IMR-90 (cell line): Measurements from ENCODE around the gene ZNF507. TPM values are rescaled to one million over a fixed set of nuclear protein-coding genes. Genes with fewer than 3 reads are reported as not detected.

Source experiments
- ATAC-seq: fragments of 200-7000 bp; cut with Tn5 transposase; 2 replicates; pipeline ENCODE4 v1.9.1; 2020; ENCODE audit warnings: low read depth, mild to moderate bottlenecking, moderate library complexity
- BruUV-seq: library from RNA; stranded (reverse); fragments of 400-500 nt; replicated peaks from 2 replicates; lab custom pipeline; 2021; lab: Mats Ljungman, UMichigan
- CTCF ChIA-PET: fragments of 300-600 bp; formaldehyde crosslinking; extraction: SDS; loops from one replicate; lab custom pipeline; 2021; ENCODE audit warnings: antibody characterized with exemption; lab: Yijun Ruan, JAX
- POLR2A ChIA-PET: fragments of 300-600 bp; sonication (Branson Sonifier 250); formaldehyde crosslinking; loops from one replicate; lab custom pipeline; 2022; ENCODE audit warnings: antibody characterized with exemption; ENCODE audit not compliant: unreplicated experiment; lab: Charles Lee
- DNase-seq: peaks from one replicate; pipeline ENCODE4 v3.0.0; 2013
- H2AFZ ChIP-seq: replicated peaks from 2 replicates; pipeline ENCODE3; 2013; ENCODE audit warnings: low read length, mild to moderate bottlenecking; ENCODE audit not compliant: poor library complexity
- H2AK5ac ChIP-seq: 2 replicates; pipeline ENCODE4 v1.6.1; 2013; ENCODE audit warnings: low read depth, low read length, inconsistent platforms
- H2AK9ac ChIP-seq: replicated peaks from 2 replicates; pipeline ENCODE3; 2013; ENCODE audit warnings: mild to moderate bottlenecking, low read depth, low read length, moderate library complexity; ENCODE audit not compliant: poor library complexity
- H2BK120ac ChIP-seq: 2 replicates; pipeline ENCODE4 v1.6.1; 2013; ENCODE audit warnings: low read depth, low read length, inconsistent platforms
- H2BK15ac ChIP-seq: 3 replicates; pipeline ENCODE4 v1.6.1; 2013; ENCODE audit warnings: low read depth, low read length, inconsistent platforms
- H2BK20ac ChIP-seq: 2 replicates; pipeline ENCODE4 v1.6.1; 2013; ENCODE audit warnings: low read depth, mild to moderate bottlenecking, inconsistent platforms, low read length, moderate library complexity
- H2BK5ac ChIP-seq: 2 replicates; pipeline ENCODE4 v1.6.1; 2013; ENCODE audit warnings: mild to moderate bottlenecking, low read depth, low read length, inconsistent platforms; ENCODE audit not compliant: poor library complexity, severe bottlenecking
- H3K14ac ChIP-seq: replicated peaks from 2 replicates; pipeline ENCODE4 v1.6.1; 2013; ENCODE audit warnings: low read depth, low read length, inconsistent platforms
- H3K18ac ChIP-seq: 2 replicates; pipeline ENCODE4 v1.6.1; 2013; ENCODE audit warnings: low read depth, low read length, control low read depth
- H3K23ac ChIP-seq: 2 replicates; pipeline ENCODE4 v1.6.1; 2013; ENCODE audit warnings: low read depth, low read length, inconsistent platforms
- H3K27ac ChIP-seq: 2 replicates; pipeline ENCODE4 v1.5.1; 2013; ENCODE audit warnings: mild to moderate bottlenecking, control low read depth, low read length; ENCODE audit not compliant: insufficient read depth
- H3K27me3 ChIP-seq: 2 replicates; pipeline ENCODE4 v1.6.1; 2013; ENCODE audit warnings: low read length; ENCODE audit not compliant: control insufficient read depth, insufficient read depth
- H3K36me3 ChIP-seq: 2 replicates; pipeline ENCODE4 v1.6.1; 2013; ENCODE audit warnings: low read length, mixed read lengths; ENCODE audit not compliant: control insufficient read depth, insufficient read depth
- H3K4ac ChIP-seq: 2 replicates; pipeline ENCODE4 v1.6.1; 2013; ENCODE audit warnings: low read depth, low read length, inconsistent platforms
- H3K4me1 ChIP-seq: 2 replicates; pipeline ENCODE4 v1.6.1; 2013; ENCODE audit warnings: low read length, mixed read lengths; ENCODE audit not compliant: control insufficient read depth, insufficient read depth
- H3K4me2 ChIP-seq: 2 replicates; pipeline ENCODE4 v1.6.1; 2013; ENCODE audit warnings: low read depth, mild to moderate bottlenecking, control low read depth, low read length, moderate library complexity
- H3K4me3 ChIP-seq: 2 replicates; pipeline ENCODE4 v1.5.1; 2013; ENCODE audit warnings: low read depth, mild to moderate bottlenecking, control low read depth, low read length, moderate library complexity; ENCODE audit not compliant: insufficient read depth
- H3K56ac ChIP-seq: 2 replicates; pipeline ENCODE4 v1.6.1; 2013; ENCODE audit warnings: low read length, inconsistent platforms; ENCODE audit not compliant: insufficient read depth; ENCODE audit errors: extremely low read depth
- H3K79me1 ChIP-seq, 2 experiments: 2 replicates each; pipeline ENCODE4 v1.6.1; 2013; ENCODE audit warnings: low read length in 2 of 2, inconsistent platforms in 1 of 2, low read depth in 1 of 2
- H3K9ac ChIP-seq: 2 replicates; pipeline ENCODE4 v1.6.1; 2013; ENCODE audit warnings: low read depth, low read length, control low read depth
- H3K9me1 ChIP-seq: 2 replicates; pipeline ENCODE4 v1.6.1; 2013; ENCODE audit warnings: low read length, inconsistent platforms; ENCODE audit not compliant: insufficient read depth
- H3K9me3 ChIP-seq: 2 replicates; pipeline ENCODE4 v1.6.1; 2013; ENCODE audit warnings: low read length; ENCODE audit not compliant: control insufficient read depth, insufficient read depth
- H4K20me1 ChIP-seq: 2 replicates; pipeline ENCODE4 v1.6.1; 2013; ENCODE audit warnings: low read length, inconsistent platforms; ENCODE audit not compliant: insufficient read depth
- H4K5ac ChIP-seq: 2 replicates; pipeline ENCODE4 v1.6.1; 2013; ENCODE audit warnings: mild to moderate bottlenecking, low read depth, low read length, control low read depth
- H4K8ac ChIP-seq, 2 experiments: 2 replicates each; pipeline ENCODE4 v1.6.1; 2013; ENCODE audit warnings: low read depth in 2 of 2, low read length in 2 of 2, control low read depth in 1 of 2, inconsistent platforms in 1 of 2
- H4K91ac ChIP-seq: 2 replicates; pipeline ENCODE4 v1.6.1; 2013; ENCODE audit warnings: low read depth, low read length, inconsistent platforms; ENCODE audit not compliant: insufficient read depth
- BHLHE40 ChIP-seq: fragments of 150-350 bp; IDR thresholded peaks from 2 replicates; pipeline ENCODE4 v1.6.1; 2016; ENCODE audit warnings: mild to moderate bottlenecking, low read depth, low read length
- CEBPB ChIP-seq: IDR thresholded peaks from 2 replicates; pipeline ENCODE4 v1.6.1; 2012; ENCODE audit warnings: low read depth, low read length, improper control_type of control experiment
- CHD1 ChIP-seq: IDR thresholded peaks from 2 replicates; pipeline ENCODE4 v1.6.1; 2012; ENCODE audit warnings: low read depth, low read length, improper control_type of control experiment
- FOS ChIP-seq: fragments of 150-350 bp; IDR thresholded peaks from 2 replicates; pipeline ENCODE4 v1.6.1; 2016; ENCODE audit warnings: low read depth, low read length
- MAFK ChIP-seq: IDR thresholded peaks from 2 replicates; pipeline ENCODE4 v1.6.1; 2012; ENCODE audit warnings: low read depth, low read length, improper control_type of control experiment
- MAZ ChIP-seq: IDR thresholded peaks from 2 replicates; pipeline ENCODE4 v1.6.1; 2012; ENCODE audit warnings: low read depth, mild to moderate bottlenecking, low read length, improper control_type of control experiment, moderate library complexity, borderline replicate concordance
- MXI1 ChIP-seq: IDR thresholded peaks from 2 replicates; pipeline ENCODE4 v1.6.1; 2012; ENCODE audit warnings: low read depth, mild to moderate bottlenecking, low read length, moderate library complexity, borderline replicate concordance
- NFE2L2 ChIP-seq: fragments of 150-350 bp; IDR thresholded peaks from 2 replicates; pipeline ENCODE4 v1.6.1; 2016; ENCODE audit warnings: low read depth, mild to moderate bottlenecking, low read length
- POLR2A ChIP-seq: IDR thresholded peaks from 2 replicates; pipeline ENCODE4 v1.6.1; 2012; ENCODE audit warnings: mild to moderate bottlenecking, low read depth, low read length
- RAD21 ChIP-seq: IDR thresholded peaks from 2 replicates; pipeline ENCODE4 v1.6.1; 2012; ENCODE audit warnings: low read length, improper control_type of control experiment
- RCOR1 ChIP-seq: IDR thresholded peaks from 2 replicates; pipeline ENCODE4 v1.6.1; 2012; ENCODE audit warnings: mild to moderate bottlenecking, low read length, improper control_type of control experiment; ENCODE audit not compliant: insufficient replicate concordance
- RFX5 ChIP-seq: IDR thresholded peaks from 2 replicates; pipeline ENCODE4 v1.8.0; 2012; ENCODE audit warnings: low read depth, mild to moderate bottlenecking, low read length, moderate library complexity
- SMC3 ChIP-seq: fragments of 150-350 bp; IDR thresholded peaks from 2 replicates; pipeline ENCODE4 v1.6.1; 2016; ENCODE audit warnings: low read depth, mild to moderate bottlenecking, antibody characterized with exemption, low read length, moderate library complexity
- WGBS, 2 experiments: methylation state at CpG; one replicate each; pipeline versions ENCODE4 v1.1.5 to v1.1.7; 2013; ENCODE audit warnings: missing lambda C conversion rate in 2 of 2; ENCODE audit not compliant: insufficient read length in 1 of 2; ENCODE audit errors: extremely low coverage in 2 of 2; 5-methylcytosine and 5-hydroxymethylcytosine counted together
- dilution Hi-C: fragments of 300-500 bp; cut with HindIII; formaldehyde crosslinking; loops from one replicate; pipeline ENCODE4 v1.14.3; 2018; ENCODE audit warnings: low sequenced_read_pairs; ENCODE audit not compliant: unreplicated experiment
- in situ Hi-C: fragments of 300-500 bp; cut with MboI; formaldehyde crosslinking; loops from 3 replicates; pipeline ENCODE4 v1.14.3; 2019; ENCODE audit warnings: low sequenced_read_pairs, inconsistent platforms, mixed read lengths
- intact Hi-C: fragments of 100-400 bp; cut with micrococcal nuclease; formaldehyde crosslinking; loops from 2 replicates; pipeline ENCODE4 v1.10.0; 2022
- polyA plus RNA-seq, 3 experiments: library from polyadenylated mRNA; depleted of rRNA; stranded (reverse); fragments of >200 nt; gene quantifications; 2 replicates each; pipeline ENCODE4 v1.2.3, GENCODE V29; 2012; ENCODE audit warnings: low replicate concordance in 1 of 3
- total RNA-seq: library from RNA; depleted of rRNA; stranded (reverse); fragments of >200 nt; gene quantifications from 2 replicates; pipeline ENCODE4 v1.2.3, GENCODE V29; 2012
- TF ChIP-seq, protein P1 (sequence below): conservative IDR thresholded peaks from 2 replicates; pipeline ENCODE4 v1.5.1; 2012; ENCODE audit warnings: mild to moderate bottlenecking, low read depth, low read length, improper control_type of control experiment
- TF ChIP-seq, protein P2 (sequence below): fragments of 150-350 bp; IDR thresholded peaks from 2 replicates; pipeline ENCODE4 v1.6.1; 2016; ENCODE audit warnings: low read depth, mild to moderate bottlenecking, low read length, moderate library complexity, borderline replicate concordance
- TF ChIP-seq, protein P3 (sequence below): fragments of 150-350 bp; IDR thresholded peaks from 2 replicates; pipeline ENCODE4 v1.6.1; 2017; ENCODE audit warnings: mild to moderate bottlenecking, antibody characterized with exemption, low read length, low read depth

Gene ZNF507
- total and polyA plus RNA-seq, 2 of the 4 experiments (the other 2 are of a cell fraction): 9.6 to 19.9 TPM

DNA sequence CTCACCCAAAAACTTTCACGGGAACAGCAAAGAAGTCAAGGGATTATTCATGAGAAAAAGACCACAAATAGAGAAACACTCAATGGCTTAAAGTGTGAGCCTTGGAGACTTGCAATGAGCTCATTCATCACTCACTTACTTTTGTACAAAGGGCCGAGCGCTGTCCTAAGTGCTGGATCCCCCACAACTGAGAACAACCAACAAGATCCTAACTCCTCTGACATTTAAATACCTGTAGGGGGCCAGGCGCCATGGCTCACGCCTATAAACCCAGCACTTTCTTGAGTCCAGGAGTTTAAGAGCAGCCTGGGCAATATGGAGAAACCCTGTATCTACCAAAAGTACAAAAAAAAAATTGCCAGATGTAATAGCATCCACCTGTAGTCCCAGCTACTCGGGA, 29.4 kb upstream of the ZNF507 start:
- intact Hi-C loops: no loop called here
- Histone ChIP-seq H3K23ac (no peak overlapping the region), H4K91ac (no peak overlapping the region), H2AFZ (no peak overlapping the region), H3K14ac (no peak overlapping the region), H3K56ac (no peak overlapping the region), H3K9me1 (no peaks in the 10 kb centered on the region), H3K4me3 (no peak overlapping the region), H3K27me3 (peaks cover 2% of the 10 kb centered on the region), H3K18ac (no peak overlapping the region), H3K79me1 (no peaks in the 10 kb centered on the region), H4K20me1 (no peaks in the 10 kb centered on the region), H3K27ac (no peak overlapping the region), H3K4ac (no peak overlapping the region), H4K5ac (no peak overlapping the region), H3K36me3 (no peaks in the 10 kb centered on the region), H4K8ac (no peak overlapping the region), H2AK9ac (no peak overlapping the region), H3K9ac (no peak overlapping the region), H2BK20ac (no peak overlapping the region), H2AK5ac (no peak overlapping the region), H3K9me3 (no peaks in the 10 kb centered on the region), H3K4me2 (no peak overlapping the region), H3K4me1 (no peaks in the 10 kb centered on the region), H2BK5ac (no peak overlapping the region), H2BK120ac (no peak overlapping the region), H2BK15ac (no peak overlapping the region)
- POLR2A ChIA-PET: no interaction called here
- in situ Hi-C loops: no loop called here
- no peak for DNase-seq
- no CpG with 5 or more reads among the region's 6 CpGs for WGBS, 2 experiments
- no TSS peak for BruUV-seq
- TF ChIP-seq MAZ: no peak
- TF ChIP-seq, protein P1, sequence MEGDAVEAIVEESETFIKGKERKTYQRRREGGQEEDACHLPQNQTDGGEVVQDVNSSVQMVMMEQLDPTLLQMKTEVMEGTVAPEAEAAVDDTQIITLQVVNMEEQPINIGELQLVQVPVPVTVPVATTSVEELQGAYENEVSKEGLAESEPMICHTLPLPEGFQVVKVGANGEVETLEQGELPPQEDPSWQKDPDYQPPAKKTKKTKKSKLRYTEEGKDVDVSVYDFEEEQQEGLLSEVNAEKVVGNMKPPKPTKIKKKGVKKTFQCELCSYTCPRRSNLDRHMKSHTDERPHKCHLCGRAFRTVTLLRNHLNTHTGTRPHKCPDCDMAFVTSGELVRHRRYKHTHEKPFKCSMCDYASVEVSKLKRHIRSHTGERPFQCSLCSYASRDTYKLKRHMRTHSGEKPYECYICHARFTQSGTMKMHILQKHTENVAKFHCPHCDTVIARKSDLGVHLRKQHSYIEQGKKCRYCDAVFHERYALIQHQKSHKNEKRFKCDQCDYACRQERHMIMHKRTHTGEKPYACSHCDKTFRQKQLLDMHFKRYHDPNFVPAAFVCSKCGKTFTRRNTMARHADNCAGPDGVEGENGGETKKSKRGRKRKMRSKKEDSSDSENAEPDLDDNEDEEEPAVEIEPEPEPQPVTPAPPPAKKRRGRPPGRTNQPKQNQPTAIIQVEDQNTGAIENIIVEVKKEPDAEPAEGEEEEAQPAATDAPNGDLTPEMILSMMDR: no peak
- no peak for TF ChIP-seq MAFK
- TF ChIP-seq CEBPB: no peak
- no peak for TF ChIP-seq SMC3
- no peak for TF ChIP-seq RCOR1
- no peak for TF ChIP-seq RAD21
- TF ChIP-seq FOS: no peak
- TF ChIP-seq, protein P2, sequence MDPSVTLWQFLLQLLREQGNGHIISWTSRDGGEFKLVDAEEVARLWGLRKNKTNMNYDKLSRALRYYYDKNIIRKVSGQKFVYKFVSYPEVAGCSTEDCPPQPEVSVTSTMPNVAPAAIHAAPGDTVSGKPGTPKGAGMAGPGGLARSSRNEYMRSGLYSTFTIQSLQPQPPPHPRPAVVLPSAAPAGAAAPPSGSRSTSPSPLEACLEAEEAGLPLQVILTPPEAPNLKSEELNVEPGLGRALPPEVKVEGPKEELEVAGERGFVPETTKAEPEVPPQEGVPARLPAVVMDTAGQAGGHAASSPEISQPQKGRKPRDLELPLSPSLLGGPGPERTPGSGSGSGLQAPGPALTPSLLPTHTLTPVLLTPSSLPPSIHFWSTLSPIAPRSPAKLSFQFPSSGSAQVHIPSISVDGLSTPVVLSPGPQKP: no peak
- TF ChIP-seq POLR2A: no peak
- TF ChIP-seq NFE2L2: no peak
- TF ChIP-seq, protein P3, sequence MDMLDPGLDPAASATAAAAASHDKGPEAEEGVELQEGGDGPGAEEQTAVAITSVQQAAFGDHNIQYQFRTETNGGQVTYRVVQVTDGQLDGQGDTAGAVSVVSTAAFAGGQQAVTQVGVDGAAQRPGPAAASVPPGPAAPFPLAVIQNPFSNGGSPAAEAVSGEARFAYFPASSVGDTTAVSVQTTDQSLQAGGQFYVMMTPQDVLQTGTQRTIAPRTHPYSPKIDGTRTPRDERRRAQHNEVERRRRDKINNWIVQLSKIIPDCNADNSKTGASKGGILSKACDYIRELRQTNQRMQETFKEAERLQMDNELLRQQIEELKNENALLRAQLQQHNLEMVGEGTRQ: no peak
- TF ChIP-seq MXI1: no peak
- no peak for TF ChIP-seq RFX5
- no peak for TF ChIP-seq CHD1
- TF ChIP-seq BHLHE40: no peak
- ATAC-seq: no peak
- dilution Hi-C loops: no loop called here
- CTCF ChIA-PET: no interaction called here
